WTC11 (cell line): Measurements from ENCODE around the gene JMJD8. TPM values are rescaled to one million over a fixed set of nuclear protein-coding genes. Genes with fewer than 3 reads are reported as not detected.

Experiments
- ATAC-seq: fragments of 200-7000 bp; cut with Tn5 transposase; 2 replicates; pipeline ENCODE4 v1.10.0; 2021; ENCODE audit warnings: mild to moderate bottlenecking, moderate library complexity
- CTCF ChIA-PET: fragments of 300-600 bp; sonication (Branson Sonifier 250); formaldehyde crosslinking; loops from one replicate; lab custom pipeline; 2021; ENCODE audit warnings: antibody characterized with exemption; lab: Charles Lee
- POLR2A ChIA-PET: fragments of 350-600 bp; sonication (Branson Sonifier 250); formaldehyde crosslinking; loops from one replicate; lab custom pipeline; 2021; ENCODE audit warnings: antibody characterized with exemption; lab: Charles Lee
- DNase-seq: peaks from one replicate; pipeline ENCODE4 v3.0.0; 2021; ENCODE audit warnings: low spot score
- H3K27ac Mint-ChIP-seq: 2 replicates; pipeline ENCODE4 v1.8.0; 2021; ENCODE audit warnings: mixed read lengths
- H3K27me3 Mint-ChIP-seq: 2 replicates; pipeline ENCODE4 v1.8.0; 2021; ENCODE audit warnings: low read depth, mild to moderate bottlenecking, moderate library complexity, mixed read lengths
- H3K36me3 Mint-ChIP-seq: 2 replicates; pipeline ENCODE4 v1.8.0; 2021; ENCODE audit warnings: mixed read lengths
- H3K4me1 Mint-ChIP-seq: 2 replicates; pipeline ENCODE4 v1.8.0; 2022; ENCODE audit warnings: mixed read lengths
- H3K4me3 Mint-ChIP-seq: 2 replicates; pipeline ENCODE4 v1.8.0; 2021; ENCODE audit warnings: mild to moderate bottlenecking, moderate library complexity, mixed read lengths
- H3K9me3 Mint-ChIP-seq: 2 replicates; pipeline ENCODE4 v1.8.0; 2021; ENCODE audit warnings: mixed read lengths
- ETV6 ChIP-seq: sonication (generic); formaldehyde crosslinking; IDR thresholded peaks from 2 replicates; pipeline ENCODE4 v1.8.1; 2022; ENCODE audit warnings: mild to moderate bottlenecking, missing genetic modification reagents
- NR1H2 ChIP-seq: sonication (generic); formaldehyde crosslinking; IDR thresholded peaks from 2 replicates; pipeline ENCODE4 v1.9.0; 2021; ENCODE audit warnings: mild to moderate bottlenecking, moderate library complexity, missing genetic modification reagents
- NR3C1 ChIP-seq: sonication (generic); formaldehyde crosslinking; conservative IDR thresholded peaks from 2 replicates; pipeline ENCODE4 v1.8.1; 2023; ENCODE audit warnings: low read depth, mild to moderate bottlenecking, missing genetic modification reagents
- SP1 ChIP-seq: sonication (generic); formaldehyde crosslinking; conservative IDR thresholded peaks from 2 replicates; pipeline ENCODE4 v1.8.1; 2022; ENCODE audit warnings: missing genetic modification reagents
- TP53 ChIP-seq: sonication (generic); formaldehyde crosslinking; IDR thresholded peaks from 2 replicates; pipeline ENCODE4 v1.8.1; 2023; ENCODE audit warnings: mild to moderate bottlenecking, missing genetic modification reagents
- ZBTB21 ChIP-seq: sonication (generic); formaldehyde crosslinking; IDR thresholded peaks from 2 replicates; pipeline ENCODE4 v1.8.1; 2023; ENCODE audit warnings: mild to moderate bottlenecking, missing genetic modification reagents, borderline replicate concordance
- total RNA-seq: library from RNA; stranded (reverse); gene quantifications from 3 replicates; pipeline ENCODE4 v1.2.3, GENCODE V29; 2021
- TF ChIP-seq, protein P1 (sequence below): sonication (generic); formaldehyde crosslinking; IDR thresholded peaks from 2 replicates; pipeline ENCODE4 v1.8.1; 2023; ENCODE audit warnings: mild to moderate bottlenecking, missing genetic modification reagents, moderate library complexity
- TF ChIP-seq, protein P2 (sequence below): sonication (generic); formaldehyde crosslinking; IDR thresholded peaks from 2 replicates; pipeline ENCODE4 v1.8.1; 2023; ENCODE audit warnings: mild to moderate bottlenecking, moderate library complexity, missing genetic modification reagents
- TF ChIP-seq, protein P3 (sequence below): sonication (generic); formaldehyde crosslinking; IDR thresholded peaks from 2 replicates; pipeline ENCODE4 v1.8.0; 2022; ENCODE audit warnings: missing genetic modification reagents
- TF ChIP-seq, protein P4 (sequence below): sonication (generic); formaldehyde crosslinking; IDR thresholded peaks from 2 replicates; pipeline ENCODE4 v1.8.0; 2022; ENCODE audit warnings: mild to moderate bottlenecking, missing genetic modification reagents

JMJD8 gene
- total RNA-seq, 1 experiment from 2014 or later, result 61.2 TPM

DNA sequence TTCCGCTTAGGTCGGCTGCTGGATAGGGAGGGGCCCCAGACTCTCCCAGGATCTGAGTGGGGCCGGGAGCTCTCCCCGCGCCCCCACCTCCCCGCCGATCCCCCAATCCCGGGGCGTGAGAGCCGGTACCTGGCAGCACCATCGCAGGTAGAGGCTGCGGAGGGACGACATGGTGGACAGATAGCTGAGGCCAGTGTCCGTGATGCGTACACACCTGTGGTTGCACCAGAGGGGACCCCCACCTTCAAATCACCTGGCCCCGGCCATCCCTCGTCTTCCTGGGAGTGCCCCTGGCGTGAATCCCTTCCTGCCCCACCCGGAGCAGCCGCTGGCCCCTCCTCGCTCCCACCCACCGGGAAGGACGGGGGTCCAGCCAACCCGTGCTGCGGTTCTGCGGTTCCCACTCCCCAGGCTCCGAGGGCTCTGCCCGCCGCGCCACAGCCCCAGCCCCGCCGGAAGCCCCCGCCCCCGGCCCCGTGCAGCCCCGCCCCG, 10.8 kb upstream of the JMJD8 start (continued):
- TF ChIP-seq, protein P1, sequence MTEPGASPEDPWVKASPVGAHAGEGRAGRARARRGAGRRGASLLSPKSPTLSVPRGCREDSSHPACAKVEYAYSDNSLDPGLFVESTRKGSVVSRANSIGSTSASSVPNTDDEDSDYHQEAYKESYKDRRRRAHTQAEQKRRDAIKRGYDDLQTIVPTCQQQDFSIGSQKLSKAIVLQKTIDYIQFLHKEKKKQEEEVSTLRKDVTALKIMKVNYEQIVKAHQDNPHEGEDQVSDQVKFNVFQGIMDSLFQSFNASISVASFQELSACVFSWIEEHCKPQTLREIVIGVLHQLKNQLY (CRISPR knock-in tag), result no peak

DNA sequence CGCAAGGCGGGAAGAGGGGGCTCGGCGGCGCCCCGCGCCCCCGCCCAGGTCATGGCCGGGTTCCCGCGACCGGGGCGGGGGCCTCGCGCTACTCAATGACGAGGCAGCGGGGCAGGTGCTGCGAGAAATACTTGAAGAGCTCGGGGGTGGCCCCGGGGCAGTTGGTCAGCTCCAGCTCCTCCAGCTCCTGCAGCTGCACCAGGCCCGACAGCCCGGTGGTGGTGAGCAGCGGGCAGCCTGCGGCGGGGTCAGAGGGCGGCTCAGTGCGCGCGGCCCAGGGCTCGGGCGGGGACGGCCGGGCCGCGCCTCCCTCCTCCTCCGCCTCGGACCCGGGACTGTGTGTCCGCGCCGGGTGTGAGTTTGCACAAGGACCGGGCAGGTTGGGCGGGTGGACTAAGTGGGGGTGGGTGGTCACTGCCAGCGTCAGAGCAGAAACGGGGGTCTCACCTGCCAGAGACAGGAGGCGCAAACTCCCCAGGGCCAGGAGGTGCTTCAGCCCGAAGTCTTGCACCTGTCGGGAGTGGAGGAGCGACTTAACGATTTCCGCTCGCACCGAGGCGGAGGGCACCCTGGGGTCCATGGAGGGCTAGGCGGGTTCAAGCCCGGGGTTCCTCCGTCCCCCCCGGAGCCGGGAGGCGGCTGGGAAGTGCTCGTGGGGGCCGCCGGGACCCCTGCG, 10.2 kb upstream of the JMJD8 start:
- ATAC-seq (peak; percentile 11), DNase-seq (peak; percentile 61)
- Mint-ChIP-seq H3K27me3 (peaks cover 69% of the 10 kb centered on the region), H3K4me3 (peak overlapping the region; percentile 71), H3K4me1 (peaks cover 7% of the 10 kb centered on the region), H3K36me3 (no peaks in the 10 kb centered on the region), H3K9me3 (no peaks in the 10 kb centered on the region), H3K27ac (no peak overlapping the region)
- no peak for TF ChIP-seq ETV6 (CRISPR knock-in tag)
- TF ChIP-seq, protein P2, sequence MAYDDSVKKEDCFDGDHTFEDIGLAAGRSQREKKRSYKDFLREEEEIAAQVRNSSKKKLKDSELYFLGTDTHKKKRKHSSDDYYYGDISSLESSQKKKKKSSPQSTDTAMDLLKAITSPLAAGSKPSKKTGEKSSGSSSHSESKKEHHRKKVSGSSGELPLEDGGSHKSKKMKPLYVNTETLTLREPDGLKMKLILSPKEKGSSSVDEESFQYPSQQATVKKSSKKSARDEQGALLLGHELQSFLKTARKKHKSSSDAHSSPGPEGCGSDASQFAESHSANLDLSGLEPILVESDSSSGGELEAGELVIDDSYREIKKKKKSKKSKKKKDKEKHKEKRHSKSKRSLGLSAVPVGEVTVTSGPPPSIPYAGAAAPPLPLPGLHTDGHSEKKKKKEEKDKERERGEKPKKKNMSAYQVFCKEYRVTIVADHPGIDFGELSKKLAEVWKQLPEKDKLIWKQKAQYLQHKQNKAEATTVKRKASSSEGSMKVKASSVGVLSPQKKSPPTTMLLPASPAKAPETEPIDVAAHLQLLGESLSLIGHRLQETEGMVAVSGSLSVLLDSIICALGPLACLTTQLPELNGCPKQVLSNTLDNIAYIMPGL, result peak; percentile 20; the same call in 1 of the 2 replicates
- ChIA-PET POLR2A (interaction anchor here (0.6 to 1.5 kb wide), 3 partner anchors 11 to 27 kb away, joined by 3 to 4 read pairs (median 4); partner anchors contain the start of gene ANTKMT), CTCF (interaction anchor here (1.0 to 2.5 kb wide), 7 partner anchors 8 to 107 kb away, joined by 3 to 12 read pairs (median 5); partner anchors contain the start of genes CIAO3, GNG13 and RHOT2)

DNA sequence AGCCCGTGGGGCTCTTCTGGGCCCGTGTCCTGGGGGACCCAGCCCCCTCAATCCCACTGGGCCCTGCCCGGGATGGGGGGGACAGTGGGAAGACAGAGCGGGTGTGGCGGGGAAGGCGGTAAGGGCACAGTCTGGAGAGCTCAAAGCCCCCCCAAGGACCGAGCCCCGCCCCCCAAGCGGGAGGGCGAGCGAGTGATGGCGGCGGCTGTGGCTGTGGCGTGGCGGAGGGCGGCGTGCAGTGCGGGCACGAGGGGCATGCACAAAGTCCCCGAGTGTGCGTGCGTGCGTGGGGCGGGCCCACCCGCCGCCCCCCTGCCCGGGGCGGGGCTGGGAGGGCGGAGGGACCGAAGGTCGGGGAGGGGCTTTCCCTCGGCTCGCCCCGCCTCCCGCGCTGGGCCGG, 9.6 kb upstream of the JMJD8 start:
- Mint-ChIP-seq H3K36me3 (no peaks in the 10 kb centered on the region), H3K27me3 (peaks cover 64% of the 10 kb centered on the region)
- TF ChIP-seq SP1 (CRISPR knock-in tag), result peak; percentile 78
- TF ChIP-seq NR1H2 (CRISPR knock-in tag), result no peak
- TF ChIP-seq TP53 (CRISPR knock-in tag), result no peak
- TF ChIP-seq NR3C1 (CRISPR knock-in tag), result no peak
- TF ChIP-seq ZBTB21 (CRISPR knock-in tag), result no peak
- TF ChIP-seq, all 79 proteins: peak for 1
- H3K4me1 Mint-ChIP-seq, result peaks cover 8% of the 10 kb centered on the region
- ChIA-PET POLR2A (interaction anchor here (1.1 to 1.5 kb wide), 2 partner anchors 11 to 26 kb away, joined by 4 read pairs; no protein-coding TSS in a partner anchor), CTCF (interaction anchor here (1.0 to 2.5 kb wide), 5 partner anchors 13 to 107 kb away, joined by 4 to 8 read pairs (median 6); partner anchors contain the start of genes GNG13 and RHOT2)
- H3K9me3 Mint-ChIP-seq, result no peaks in the 10 kb centered on the region
- peak overlapping the region; percentile 66 for H3K4me3 Mint-ChIP-seq
- H3K27ac Mint-ChIP-seq, result no peak overlapping the region
- DNase-seq (no peak), ATAC-seq (no peak)

DNA sequence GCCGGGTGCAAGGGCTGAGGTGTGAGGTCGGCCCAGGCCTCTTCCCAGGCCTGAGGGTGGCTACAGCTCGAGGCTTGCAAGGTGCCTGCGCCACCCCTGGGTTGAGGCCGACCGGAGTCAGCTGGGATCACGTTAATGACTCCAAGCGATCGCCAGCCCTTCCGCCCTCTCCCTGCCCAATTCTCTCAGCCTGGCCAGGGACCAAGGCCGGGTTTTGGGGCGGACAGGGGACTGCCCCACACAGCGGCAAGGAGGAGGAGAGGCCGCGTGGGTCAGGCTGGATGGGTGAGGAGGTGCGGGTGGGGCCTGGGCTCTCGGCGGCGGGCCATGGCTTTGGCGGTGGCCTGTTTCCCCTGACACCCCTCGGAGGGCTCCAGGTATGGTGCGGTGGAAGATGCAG, 9.2 kb upstream of the JMJD8 start:
- H3K27ac Mint-ChIP-seq, result no peak overlapping the region
- no peaks in the 10 kb centered on the region for H3K9me3 Mint-ChIP-seq
- DNase-seq, result no peak
- peaks cover 8% of the 10 kb centered on the region for H3K4me1 Mint-ChIP-seq
- H3K4me3 Mint-ChIP-seq, result peak overlapping the region; percentile 66
- peaks cover 60% of the 10 kb centered on the region for H3K27me3 Mint-ChIP-seq
- ChIA-PET CTCF (interaction anchor here (1.3 to 2.5 kb wide), 4 partner anchors 13 to 45 kb away, joined by 4 to 8 read pairs (median 6); partner anchors contain the start of gene RHOT2), POLR2A (interaction anchor here (1.1 to 1.5 kb wide), 2 partner anchors 10 to 26 kb away, joined by 4 read pairs; no protein-coding TSS in a partner anchor)
- ATAC-seq, result no peak
- H3K36me3 Mint-ChIP-seq, result no peaks in the 10 kb centered on the region
- TF ChIP-seq, protein P3, sequence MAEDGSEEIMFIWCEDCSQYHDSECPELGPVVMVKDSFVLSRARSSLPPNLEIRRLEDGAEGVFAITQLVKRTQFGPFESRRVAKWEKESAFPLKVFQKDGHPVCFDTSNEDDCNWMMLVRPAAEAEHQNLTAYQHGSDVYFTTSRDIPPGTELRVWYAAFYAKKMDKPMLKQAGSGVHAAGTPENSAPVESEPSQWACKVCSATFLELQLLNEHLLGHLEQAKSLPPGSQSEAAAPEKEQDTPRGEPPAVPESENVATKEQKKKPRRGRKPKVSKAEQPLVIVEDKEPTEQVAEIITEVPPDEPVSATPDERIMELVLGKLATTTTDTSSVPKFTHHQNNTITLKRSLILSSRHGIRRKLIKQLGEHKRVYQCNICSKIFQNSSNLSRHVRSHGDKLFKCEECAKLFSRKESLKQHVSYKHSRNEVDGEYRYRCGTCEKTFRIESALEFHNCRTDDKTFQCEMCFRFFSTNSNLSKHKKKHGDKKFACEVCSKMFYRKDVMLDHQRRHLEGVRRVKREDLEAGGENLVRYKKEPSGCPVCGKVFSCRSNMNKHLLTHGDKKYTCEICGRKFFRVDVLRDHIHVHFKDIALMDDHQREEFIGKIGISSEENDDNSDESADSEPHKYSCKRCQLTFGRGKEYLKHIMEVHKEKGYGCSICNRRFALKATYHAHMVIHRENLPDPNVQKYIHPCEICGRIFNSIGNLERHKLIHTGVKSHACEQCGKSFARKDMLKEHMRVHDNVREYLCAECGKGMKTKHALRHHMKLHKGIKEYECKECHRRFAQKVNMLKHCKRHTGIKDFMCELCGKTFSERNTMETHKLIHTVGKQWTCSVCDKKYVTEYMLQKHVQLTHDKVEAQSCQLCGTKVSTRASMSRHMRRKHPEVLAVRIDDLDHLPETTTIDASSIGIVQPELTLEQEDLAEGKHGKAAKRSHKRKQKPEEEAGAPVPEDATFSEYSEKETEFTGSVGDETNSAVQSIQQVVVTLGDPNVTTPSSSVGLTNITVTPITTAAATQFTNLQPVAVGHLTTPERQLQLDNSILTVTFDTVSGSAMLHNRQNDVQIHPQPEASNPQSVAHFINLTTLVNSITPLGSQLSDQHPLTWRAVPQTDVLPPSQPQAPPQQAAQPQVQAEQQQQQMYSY, result peak; percentile 67
- TF ChIP-seq, protein P4, sequence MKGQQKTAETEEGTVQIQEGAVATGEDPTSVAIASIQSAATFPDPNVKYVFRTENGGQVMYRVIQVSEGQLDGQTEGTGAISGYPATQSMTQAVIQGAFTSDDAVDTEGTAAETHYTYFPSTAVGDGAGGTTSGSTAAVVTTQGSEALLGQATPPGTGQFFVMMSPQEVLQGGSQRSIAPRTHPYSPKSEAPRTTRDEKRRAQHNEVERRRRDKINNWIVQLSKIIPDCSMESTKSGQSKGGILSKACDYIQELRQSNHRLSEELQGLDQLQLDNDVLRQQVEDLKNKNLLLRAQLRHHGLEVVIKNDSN (CRISPR knock-in tag), result no peak
